ENCODE measurements around the gene PBOV1. TPM values are rescaled to one million over a fixed set of nuclear protein-coding genes. Genes with fewer than 3 reads are reported as not detected.

PBOV1 gene
- not detected in 2 replicates for total RNA-seq
- polyA plus RNA-seq = not detected in 2 replicates

- Histone ChIP-seq H3K36me3 (no peaks in the 10 kb centered on the region), H3K4me1 (ENCODE audit: low read depth) (no peaks in the 10 kb centered on the region), H3K9me3 (ENCODE audit: low read depth) (no peaks in the 10 kb centered on the region), H3K27me3 (peaks cover 6% of the 10 kb centered on the region), H3K4me3 (no peak within 1 kb of the TSS), H3K27ac (no peak within 1 kb of the TSS)
- no peak for DNase-seq (ENCODE audit: low read depth in 1 of 2, low spot score in 1 of 2)
- TF ChIP-seq CTCF (IDR thresholded peaks at IDR 0.05; ENCODE audit: low read depth, low read length) = no peak
Measured at GRCh38 chr6:138218449-138218848, at the start of gene PBOV1. Gene PBOV1, minus strand, starts transcription at chr6:138218491. Its CDS starts 96 bp downstream, at chr6:138218395.

- H3K27me3 ChIP-seq = peaks cover 27% of the 10 kb centered on the region
- no peak overlapping the region for H3K4me3 ChIP-seq
- H3K27ac ChIP-seq = no peak overlapping the region
- H3K4me1 ChIP-seq (ENCODE audit: low read depth) = peaks cover 4% of the 10 kb centered on the region
- no peaks in the 10 kb centered on the region for H3K36me3 ChIP-seq
- TF ChIP-seq CTCF (IDR thresholded peaks at IDR 0.05; ENCODE audit: low read depth, low read length) = no peak
- no peaks in the 10 kb centered on the region for H3K9me3 ChIP-seq (ENCODE audit: low read depth)
- no peak for DNase-seq (ENCODE audit: low read depth in 1 of 2, low spot score in 1 of 2)
Measured at GRCh38 chr6:138266095-138266494, 47.8 kb upstream of the PBOV1 start.

GRCh38 chr6:138264372-138264880, 46.1 kb upstream of the PBOV1 start:
- peaks cover 13% of the 10 kb centered on the region for H3K27me3 ChIP-seq
- H3K9me3 ChIP-seq (ENCODE audit: low read depth) = no peaks in the 10 kb centered on the region
- peaks cover 4% of the 10 kb centered on the region for H3K4me1 ChIP-seq (ENCODE audit: low read depth)
- no peak overlapping the region for H3K27ac ChIP-seq
- no peaks in the 10 kb centered on the region for H3K36me3 ChIP-seq
- TF ChIP-seq CTCF (IDR thresholded peaks at IDR 0.05; ENCODE audit: low read depth, low read length) = no peak
- no peak overlapping the region for H3K4me3 ChIP-seq
- DNase-seq (ENCODE audit: low read depth in 1 of 2, low spot score in 1 of 2) = no peak

- H3K27ac ChIP-seq = no peak overlapping the region
- no peak for TF ChIP-seq CTCF (IDR thresholded peaks at IDR 0.05; ENCODE audit: low read depth, low read length)
Measured at GRCh38 chr6:138263963-138264362, 45.7 kb upstream of the PBOV1 start.

GRCh38 chr6:138261116-138261780, 43.0 kb upstream of the PBOV1 start:
- Histone ChIP-seq H3K4me1 (ENCODE audit: low read depth) (no peaks in the 10 kb centered on the region), H3K27me3 (peaks cover 3% of the 10 kb centered on the region)
- no peak for TF ChIP-seq CTCF (IDR thresholded peaks at IDR 0.05; ENCODE audit: low read depth, low read length)

More at GRCh38 chr6:138263963-138264362, 45.7 kb upstream of the PBOV1 start:
- H3K4me1 ChIP-seq (ENCODE audit: low read depth) = peaks cover 4% of the 10 kb centered on the region
- peaks cover 8% of the 10 kb centered on the region for H3K27me3 ChIP-seq
- no peaks in the 10 kb centered on the region for H3K9me3 ChIP-seq (ENCODE audit: low read depth)
- no peak overlapping the region for H3K4me3 ChIP-seq
- no peaks in the 10 kb centered on the region for H3K36me3 ChIP-seq
- DNase-seq (ENCODE audit: low read depth in 1 of 2, low spot score in 1 of 2) = no peak

More at GRCh38 chr6:138261116-138261780, 43.0 kb upstream of the PBOV1 start:
- no peak for DNase-seq (ENCODE audit: low read depth in 1 of 2, low spot score in 1 of 2)
- Histone ChIP-seq H3K9me3 (ENCODE audit: low read depth) (no peaks in the 10 kb centered on the region), H3K27ac (no peak overlapping the region), H3K4me3 (no peak overlapping the region), H3K36me3 (no peaks in the 10 kb centered on the region)

All from cardiac muscle cell (in vitro differentiated cells and primary cell).